Activated CD8-positive, alpha-beta memory T cell treated with anti-CD3 and anti-CD28 coated beads, Interleukin-2, amount 50 U/mL, for 24 hours (primary cell): ENCODE data around the gene GPR157.
"Not testable (repeated sequence)": the region's sequence is repeated elsewhere in the genome, so short reads cannot be mapped to it uniquely, and the experiment has no call there.

ENCODE experiments used
- DNase-seq: peaks from one replicate; pipeline ENCODE4 v3.0.0-alpha.2; 2020; ENCODE audit errors: extremely low read depth

The GPR157 gene, protein sequence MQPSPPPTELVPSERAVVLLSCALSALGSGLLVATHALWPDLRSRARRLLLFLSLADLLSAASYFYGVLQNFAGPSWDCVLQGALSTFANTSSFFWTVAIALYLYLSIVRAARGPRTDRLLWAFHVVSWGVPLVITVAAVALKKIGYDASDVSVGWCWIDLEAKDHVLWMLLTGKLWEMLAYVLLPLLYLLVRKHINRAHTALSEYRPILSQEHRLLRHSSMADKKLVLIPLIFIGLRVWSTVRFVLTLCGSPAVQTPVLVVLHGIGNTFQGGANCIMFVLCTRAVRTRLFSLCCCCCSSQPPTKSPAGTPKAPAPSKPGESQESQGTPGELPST

DNA sequence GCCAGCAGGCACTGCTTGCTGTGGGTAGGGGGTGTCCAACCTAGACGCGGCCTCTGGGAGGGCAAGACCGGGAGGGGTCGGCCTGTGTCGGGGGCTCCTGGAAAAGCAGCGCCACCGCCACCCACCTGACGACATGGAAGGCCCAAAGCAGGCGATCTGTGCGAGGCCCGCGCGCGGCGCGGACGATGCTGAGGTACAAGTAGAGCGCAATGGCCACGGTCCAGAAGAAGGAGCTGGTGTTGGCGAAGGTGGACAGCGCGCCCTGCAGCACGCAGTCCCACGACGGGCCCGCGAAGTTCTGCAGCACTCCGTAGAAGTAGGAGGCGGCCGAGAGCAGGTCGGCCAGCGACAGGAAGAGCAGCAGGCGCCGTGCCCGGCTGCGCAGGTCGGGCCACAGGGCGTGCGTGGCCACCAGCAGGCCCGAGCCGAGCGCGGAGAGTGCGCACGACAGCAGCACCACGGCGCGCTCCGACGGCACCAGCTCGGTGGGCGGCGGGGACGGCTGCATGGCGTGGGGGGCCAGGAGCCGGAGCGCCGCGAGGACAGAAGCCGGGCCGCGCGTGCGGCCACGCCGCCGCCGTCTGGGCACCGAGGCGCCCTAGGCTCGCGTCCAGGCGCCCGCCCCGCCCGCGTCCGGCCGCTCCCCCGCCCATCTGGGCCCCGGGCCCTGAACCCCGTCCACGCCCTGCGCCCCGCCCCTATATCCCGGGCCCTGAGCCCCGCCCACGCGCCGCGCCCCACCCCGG is at the start of gene GPR157:
GPR157 (minus strand) TSS at position 583 of the 746 bp plus-strand sequence; CDS start at position 508, 75 bp downstream.
- DNase-seq, result peak; percentile 44

DNA sequence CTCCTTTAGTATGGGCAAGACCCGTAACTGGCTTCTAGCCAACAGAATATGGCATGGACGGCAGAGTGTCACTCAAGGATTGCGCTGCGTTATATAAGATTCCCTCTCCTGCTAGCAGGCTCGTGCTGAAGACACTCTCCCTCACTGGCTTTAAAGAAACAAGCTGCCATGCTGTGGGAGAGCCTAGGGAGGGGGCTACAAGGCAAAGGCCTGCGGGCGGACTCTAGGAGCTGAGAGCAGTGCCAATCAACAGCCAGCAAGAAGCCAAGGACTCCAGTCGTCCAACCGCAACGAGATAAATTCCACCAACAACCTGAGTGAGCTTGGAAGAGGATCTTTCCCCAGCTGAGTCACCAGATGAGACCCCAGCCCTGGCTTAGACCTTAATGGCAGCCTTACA is 45.9 kb upstream of the GPR157 start:
- no peak for DNase-seq

DNA sequence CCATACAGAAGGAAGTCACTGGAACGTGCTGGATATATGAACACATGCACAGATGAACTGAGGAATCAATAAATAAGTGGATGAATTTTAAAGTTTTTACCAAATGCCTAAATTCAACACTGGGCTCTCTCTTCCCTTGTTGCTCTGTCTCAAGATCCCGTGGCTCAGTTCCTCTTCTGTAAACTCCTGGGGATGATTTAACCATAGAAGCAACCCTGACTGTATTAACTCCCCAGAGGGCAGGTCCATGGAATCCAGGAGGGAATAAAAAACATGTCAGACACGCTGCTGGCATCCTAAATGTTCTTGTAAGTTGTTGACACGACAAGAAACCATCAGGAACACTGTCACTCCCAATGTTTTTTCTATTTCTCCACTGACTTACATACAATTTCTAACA is 45.3 kb upstream of the GPR157 start:
- no peak for DNase-seq

DNA sequence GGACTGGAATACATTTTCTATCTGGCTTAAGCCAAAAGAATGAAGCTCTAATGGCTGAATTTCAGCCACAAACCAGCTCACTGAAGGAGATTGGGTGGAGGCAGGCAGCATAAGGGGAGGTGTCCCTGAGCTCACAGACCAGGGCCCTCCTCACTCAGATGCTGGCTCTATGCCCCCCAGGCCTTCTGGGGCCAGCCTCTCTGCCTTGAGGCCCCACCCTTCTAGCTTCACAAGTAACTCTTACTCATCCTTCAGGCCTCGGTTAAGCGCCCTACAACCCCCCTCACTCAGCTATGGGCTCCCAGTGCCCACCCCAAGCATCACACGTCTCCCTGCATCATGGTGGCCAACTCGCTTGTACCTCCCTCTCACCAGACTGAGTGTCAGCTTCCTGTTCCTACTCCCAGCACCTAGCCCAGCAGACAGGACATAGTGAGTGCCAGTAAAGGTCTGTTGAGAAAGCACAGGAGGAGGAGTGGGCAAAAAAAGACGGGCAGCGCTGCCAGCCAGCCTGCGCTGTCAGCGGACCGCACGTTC is 40.8 kb upstream of the GPR157 start:
- no peak for DNase-seq

DNA sequence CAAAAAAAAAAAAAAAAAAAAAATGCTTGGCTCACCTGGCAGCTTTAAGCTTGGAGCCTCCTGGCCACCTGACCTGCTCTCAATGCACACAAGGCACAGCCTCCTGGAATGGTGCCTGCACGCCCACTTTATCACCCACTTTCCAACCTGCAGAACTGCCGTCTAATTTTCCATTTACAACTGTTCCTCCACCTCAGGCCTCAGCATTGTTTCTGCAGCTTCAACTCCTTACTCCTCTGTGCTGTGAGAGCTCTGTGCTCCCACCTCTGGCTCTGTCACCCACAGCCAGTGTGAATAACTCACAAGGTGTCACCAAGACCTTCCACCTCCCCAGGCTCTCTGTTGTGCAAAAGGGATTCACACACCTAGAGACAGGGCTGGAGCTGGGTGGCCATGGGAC is 38.7 kb upstream of the GPR157 start:
- no peak for DNase-seq

DNA sequence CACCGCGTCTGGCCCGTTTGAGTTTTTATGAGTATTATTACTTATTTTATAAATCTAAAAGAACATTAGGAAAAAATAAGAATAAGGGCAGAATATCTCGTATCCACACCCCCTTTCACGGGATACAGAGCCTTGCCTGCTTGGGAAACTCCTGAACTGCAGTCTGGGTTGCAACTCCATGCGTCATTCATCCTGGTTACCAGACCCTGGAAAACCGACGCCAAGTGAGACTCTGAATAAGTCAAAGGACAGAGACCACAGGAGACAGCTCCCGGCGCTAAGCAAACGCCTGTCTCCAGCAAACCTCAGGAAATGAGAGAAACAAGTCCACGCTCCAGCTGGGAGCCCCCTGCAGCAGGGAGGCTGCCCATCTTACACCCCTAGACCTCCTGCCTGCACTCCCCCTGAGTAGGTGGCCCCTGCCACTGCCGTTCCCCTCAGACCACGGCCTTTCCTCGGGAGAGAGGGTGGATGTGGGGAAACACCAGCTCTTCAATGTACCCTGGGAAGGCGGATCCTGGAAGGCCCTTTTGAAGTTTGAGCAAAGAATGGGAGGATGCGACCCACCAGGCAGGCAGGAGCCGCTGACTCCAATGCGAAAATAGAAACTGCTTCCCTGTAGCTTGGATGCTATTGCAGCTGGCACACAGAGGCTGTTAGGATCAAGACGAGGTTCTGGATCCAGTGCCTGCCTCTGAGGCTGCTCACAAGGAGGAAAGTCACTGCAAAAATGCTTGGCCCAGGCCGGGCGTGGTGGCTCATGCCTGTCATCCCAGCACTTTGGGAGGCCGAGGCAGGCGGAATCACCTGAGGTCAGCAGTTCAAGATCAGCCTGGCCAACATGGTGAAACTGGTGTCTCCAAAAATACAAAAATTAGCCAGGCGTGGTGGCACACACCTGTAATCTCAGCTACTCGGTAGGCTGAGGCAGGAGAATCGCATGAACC is 37.7 kb upstream of the GPR157 start:
- DNase-seq, result no peak

DNA sequence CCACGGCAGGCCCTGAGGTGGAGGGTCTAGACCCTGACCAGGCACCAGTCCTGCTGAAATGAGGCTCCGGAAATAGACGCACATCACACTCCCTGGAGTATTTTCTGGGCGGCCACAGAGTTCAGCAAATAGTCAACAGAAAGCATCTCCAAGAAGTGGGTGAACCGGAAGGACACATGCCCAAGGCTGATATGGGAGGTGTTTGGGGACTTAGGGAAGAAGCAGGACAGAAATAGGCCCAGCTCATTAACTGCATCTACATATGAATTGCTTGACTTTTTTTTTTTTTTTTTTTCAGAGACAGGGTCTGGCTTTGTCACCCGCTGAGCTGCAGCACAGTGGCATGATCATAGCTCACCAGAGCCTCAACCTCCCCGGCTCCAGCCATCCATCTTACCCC is 36.5 kb upstream of the GPR157 start:
- no peak for DNase-seq

DNA sequence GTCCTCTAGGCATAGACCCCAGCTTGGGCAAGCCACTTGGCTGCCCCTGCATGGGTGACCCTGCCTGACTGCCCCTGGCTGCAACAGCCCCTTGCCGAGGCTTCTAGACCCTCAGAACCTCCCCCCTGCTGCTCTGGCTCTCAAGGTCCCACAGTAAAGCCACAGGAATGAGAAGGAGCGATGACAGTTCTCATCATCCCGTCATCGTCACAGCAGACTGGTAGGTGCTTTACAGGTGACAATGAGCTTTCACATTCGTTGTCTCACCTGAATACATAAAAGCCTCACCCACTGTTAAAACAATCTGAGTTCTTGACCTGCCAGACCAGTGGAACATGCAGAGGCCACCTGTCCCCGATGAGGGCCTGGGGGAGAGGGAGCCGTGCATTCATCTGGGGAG is 36.0 kb upstream of the GPR157 start:
- no peak for DNase-seq

DNA sequence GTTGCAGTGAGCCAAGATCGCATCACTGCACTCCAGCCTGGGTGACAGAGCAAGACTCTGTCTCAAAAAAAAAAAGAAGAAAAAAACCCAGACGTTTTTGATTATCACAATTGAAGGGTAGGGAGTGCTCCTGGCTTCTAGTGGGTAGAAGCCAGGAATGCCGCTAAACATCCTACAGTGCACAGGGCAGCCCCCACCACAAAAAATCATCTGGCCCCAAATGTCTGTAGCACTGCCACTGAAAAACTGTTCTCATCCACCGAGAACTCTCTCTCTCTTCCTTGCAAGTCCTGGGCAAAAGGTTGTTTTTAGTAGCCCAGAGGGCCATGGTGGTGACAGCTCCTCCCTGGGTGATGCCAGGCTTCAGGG is 35.6 kb upstream of the GPR157 start:
- no peak for DNase-seq

DNA sequence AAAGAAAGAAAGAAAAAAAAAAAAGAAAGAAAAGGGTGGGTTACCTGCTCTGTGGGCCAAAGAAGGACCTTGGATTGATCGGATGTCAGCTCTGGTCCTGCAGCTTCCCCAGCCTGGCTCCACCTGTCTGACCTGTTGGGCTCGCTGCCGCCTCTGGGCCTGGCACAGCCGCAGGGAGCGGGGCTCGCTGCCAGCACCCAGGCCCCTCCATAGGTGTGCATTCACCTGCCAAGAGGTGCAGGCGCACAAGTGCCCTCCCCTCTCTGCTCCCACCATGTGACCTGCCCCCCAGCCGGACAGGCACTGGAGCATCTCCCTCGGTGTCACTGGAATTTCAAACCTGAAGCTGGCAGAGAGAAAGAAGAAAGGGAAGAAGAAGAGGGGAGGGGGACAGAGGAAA is 33.1 kb upstream of the GPR157 start:
- no peak for DNase-seq

DNA sequence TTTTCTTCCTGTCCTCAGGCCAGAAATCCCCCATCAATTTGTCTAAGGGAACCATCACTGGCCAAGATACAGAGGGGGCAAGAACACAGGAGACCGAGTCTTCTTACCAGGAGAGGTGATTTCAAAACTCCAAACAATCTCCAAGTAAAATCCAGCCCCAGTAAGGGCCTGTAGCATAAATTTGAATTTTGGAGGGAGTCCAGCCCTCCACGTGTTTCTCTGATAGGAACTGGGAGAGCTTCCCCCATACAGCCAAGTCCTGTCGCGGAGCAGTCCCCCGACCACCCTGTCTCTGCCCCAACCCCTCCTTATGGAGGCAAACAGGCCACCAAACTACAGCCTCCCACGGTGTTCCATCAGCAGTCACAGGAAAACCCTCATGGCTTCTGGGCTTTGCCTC is 32.4 kb upstream of the GPR157 start:
- DNase-seq, result no peak

DNA sequence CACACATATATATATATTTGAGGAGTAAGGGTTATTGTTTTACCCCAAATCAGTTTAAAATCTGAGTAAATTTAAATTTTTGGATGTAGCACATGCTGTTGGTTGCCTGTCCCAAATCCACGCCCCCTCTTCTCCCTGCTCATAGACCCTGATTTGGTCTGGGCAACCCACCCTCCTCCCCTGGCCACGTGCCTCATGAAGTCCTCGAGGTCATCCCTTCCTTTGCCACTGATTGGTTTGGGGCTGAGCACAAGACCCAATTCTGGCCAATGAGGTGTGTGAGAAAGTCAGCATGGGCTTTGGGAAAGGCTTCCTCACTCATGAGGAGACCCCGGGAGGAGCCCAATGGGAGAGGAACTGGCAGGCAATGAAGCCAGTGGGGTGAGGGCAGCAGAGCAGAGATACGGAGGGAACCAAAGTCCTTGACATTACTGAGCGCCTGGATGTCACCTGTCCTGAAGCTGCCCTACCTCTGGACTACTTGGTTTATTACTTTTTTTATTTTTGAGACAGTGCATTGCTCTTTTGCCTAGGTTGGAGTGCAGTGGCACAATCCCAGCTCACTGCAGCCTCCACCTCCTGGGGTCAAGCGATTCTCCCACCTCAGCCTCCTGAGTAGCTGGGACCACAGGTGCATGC is 31.3 kb upstream of the GPR157 start:
- DNase-seq, result no peak

DNA sequence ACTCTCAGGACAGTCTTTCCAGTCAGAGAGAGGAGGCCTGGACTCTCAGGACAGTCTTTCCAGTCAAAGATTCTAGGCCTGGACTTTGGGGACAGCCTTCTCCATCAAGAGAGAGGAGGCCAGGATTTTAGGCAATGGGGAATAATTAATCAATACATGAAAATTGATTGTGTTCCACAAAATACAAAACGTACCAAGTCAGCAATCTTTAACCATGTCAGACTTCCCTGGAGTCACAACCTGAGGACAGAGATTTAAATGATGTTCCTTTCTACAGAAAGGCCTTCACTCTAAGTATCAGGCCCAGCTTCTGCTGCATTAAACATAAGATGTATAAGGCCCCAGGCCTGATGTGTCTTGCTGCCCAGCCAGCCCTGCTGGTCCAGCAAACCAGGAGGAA is 27.0 kb upstream of the GPR157 start:
- no peak for DNase-seq

DNA sequence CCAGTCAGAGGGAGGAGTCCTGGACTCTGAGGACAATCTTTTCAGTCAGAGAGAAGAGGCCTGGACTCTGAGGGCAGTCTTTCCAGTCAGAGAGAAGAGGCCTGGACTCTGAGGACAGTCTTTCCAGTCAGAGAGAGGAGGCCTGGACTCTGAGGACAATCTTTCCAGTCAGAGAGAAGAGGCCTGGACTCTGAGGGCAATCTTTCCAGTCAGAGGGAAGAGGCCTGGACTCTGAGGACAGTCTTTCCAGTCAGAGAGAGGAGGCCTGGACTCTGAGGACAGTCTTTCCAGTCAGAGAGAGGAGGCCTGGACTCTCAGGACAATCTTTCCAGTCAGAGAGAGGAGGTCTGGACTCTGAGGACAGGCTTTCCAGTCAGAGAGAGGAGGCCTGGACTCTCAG is 26.5 kb upstream of the GPR157 start:
- not testable (repeated sequence) for DNase-seq

DNA sequence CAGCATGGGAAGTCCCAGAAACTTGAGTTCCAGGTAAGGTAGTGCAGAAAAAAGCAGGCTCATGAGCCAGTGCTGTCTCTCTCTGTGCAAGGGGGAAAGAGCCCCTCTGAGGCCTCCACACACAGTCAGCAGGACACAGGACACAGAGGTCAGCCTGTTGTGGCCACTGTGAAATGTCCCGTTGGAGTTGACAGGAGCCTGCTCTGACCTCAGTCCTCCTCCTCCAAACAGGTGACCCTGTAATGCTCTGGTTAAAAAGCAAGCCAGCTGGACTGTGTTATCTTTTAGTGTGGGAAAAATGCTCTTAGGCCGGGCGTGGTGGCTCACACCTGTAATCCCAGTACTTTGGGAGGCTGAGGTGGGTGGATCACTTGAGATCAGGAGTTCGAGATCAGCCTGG is 24.2 kb upstream of the GPR157 start:
- no peak for DNase-seq

DNA sequence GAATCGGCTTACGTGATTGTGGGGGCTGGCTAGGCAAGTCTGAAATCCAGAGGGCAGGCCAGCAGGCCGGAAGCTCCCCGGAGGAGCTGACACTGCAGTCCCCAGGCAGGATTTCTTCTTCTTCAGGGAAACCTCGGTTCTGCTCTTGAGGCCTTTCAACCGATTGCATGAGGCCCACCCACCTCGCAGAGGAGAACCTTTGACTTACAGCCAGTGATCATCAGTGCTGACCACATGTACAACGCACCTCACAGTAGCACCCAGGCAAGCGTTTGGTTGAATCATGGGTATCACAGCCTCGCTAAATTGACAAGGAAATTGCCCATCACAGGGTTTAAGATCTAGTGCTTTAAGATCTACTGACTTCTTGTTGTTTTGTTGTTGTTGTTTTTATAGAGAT is 23.6 kb upstream of the GPR157 start:
- DNase-seq, result no peak

DNA sequence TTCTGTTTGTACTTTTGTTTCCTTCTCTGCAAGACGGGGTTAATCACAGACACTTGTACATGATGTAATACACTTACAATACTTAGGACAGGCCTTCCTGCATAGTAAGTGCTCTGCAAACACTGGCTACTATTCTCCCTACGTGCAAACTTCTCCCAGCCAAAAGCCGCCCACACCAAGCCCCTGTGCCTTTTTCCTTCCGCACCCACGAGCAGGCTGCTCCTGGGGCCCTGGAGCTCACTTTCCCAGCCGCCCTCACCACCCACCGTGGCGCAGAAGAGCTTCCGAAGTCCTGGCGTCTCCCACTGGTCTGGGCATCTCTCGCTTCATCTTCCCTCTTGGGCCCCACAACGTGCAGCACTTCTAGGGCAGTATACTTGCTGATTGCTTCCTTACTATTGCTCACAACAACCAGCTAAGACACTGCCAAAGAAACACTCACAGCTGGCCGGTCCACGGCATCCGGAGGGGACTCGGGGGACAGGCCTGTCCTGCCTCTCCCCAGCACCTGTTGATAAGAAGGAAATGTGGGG is 22.5 kb upstream of the GPR157 start:
- DNase-seq, result no peak

DNA sequence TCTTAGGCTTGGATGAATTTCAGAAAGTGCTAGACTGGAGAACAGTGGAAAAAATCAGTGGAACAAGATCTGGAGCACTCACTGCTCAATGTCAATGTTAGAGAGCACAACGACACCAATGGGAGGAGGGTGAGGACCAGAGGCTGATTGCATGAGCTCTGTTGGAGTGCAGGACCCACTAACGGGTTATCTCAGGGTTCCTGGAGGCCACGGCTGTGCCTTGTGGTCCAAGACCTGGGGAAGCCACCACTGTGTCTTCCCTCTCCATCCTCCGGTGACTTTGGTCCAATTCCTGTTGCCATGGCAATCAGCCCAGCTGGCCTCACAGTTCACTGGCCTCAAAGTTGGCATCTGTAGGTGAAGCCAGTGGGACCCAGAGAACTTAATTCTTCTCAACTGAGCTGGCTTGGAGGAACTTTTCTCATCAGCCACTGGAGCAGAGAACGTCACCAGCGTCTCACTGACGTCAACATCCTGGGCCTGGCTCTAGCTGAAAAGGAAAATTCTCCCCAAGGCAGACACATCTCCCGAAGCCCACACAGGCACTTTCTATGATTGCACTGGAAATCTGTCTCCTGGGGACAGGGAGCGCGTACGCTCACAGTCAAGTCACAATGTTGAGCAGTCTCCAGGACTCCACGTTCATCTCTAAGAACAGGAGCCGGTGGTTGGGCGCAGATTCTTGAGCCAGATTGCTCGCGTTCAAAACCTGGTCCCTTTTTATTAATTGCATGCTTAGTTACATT is 21.9 kb upstream of the GPR157 start:
- no peak for DNase-seq

DNA sequence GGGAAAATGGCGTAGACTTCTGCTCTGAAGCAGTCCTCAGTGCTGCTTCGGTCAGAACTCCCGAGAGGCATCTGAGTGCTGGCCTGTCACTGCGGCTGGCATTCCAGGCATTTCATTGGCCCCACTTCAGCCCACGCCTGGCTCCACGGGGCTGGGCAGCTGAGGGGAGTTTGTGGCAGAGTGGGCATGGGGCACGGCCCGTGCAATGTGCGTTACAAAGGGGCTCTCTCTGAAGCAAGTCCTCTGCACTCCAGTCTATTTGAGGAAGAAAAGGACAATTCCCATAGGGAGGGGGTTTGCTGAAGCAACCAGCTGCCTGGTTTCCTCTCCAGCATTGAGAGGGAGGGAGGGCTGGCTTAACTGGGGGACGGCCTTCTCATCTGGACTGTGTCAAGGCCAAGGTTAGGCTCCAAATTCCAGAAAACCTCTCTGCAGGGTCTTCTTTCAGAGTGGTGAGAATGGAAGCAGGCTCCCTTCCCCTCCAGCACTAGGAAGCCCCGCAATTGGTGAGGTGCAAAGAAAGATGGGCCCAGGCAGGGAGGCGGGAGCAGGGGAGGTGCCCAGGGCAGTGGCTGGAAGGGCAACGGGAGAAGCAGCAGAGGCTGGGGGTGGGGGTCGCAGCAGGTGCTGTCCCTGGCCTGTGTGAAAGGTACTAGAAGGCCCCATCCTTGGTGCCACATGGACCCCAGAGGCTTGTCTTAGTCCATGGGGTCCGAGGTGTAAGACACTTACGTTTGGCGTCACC is 21.1 kb upstream of the GPR157 start:
- DNase-seq, result no peak

DNA sequence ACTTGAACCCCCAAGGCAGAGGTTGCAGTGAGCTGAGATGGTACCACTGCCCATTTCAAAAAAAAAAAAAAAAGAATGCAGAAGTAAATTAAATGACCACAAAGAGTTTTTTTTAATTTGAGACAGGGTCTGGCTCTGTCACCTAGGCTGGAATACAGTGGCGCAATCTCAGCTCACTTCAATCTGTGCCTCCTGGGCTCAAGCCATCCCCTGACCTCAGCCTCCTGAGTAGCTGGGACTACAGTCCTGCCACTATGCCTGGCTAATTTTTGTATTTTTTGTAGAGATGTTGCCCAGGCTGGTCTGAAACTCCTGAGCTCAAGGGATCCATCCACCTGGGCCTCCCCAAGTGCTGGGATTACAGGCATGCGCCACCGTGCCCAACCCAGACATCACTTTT is 20.2 kb upstream of the GPR157 start:
- no peak for DNase-seq
